ENCODE data around the gene NALF2. TPM values are rescaled to one million over a fixed set of nuclear protein-coding genes. Genes with fewer than 3 reads are reported as not detected.

The NALF2 gene
- total RNA-seq, 1 experiment from 2014 or later, result 1.5 TPM

GRCh38 chrX:69541956-69542355, 37.8 kb downstream of the NALF2 start:
- ChIA-PET CTCF (no interaction called here), POLR2A (no interaction called here)
- in situ Hi-C loops (cut with HindIII; ENCODE audit: low pct_unique_long_range_greater_than_20kb, low sequenced_read_pairs) (no loop called here), intact Hi-C loops (cut with micrococcal nuclease; ENCODE audit: unreplicated experiment) (no loop called here)
- BruUV-seq (replicated peaks), result no TSS peak
- Histone ChIP-seq H3K4me1 (ENCODE audit: control insufficient read depth, insufficient read depth, low read length) (no peaks in the 10 kb centered on the region), H3K27me3 (ENCODE audit: control insufficient read depth, insufficient read depth, low read length) (no peaks in the 10 kb centered on the region; the same call in 1 of the 2 replicates), H3K4me3 (ENCODE audit: low read depth in 2 of 2, low read length in 2 of 2) (no peak overlapping the region), H3K27ac (ENCODE audit: low read length) (no peak overlapping the region), H3K36me3 (ENCODE audit: control insufficient read depth, insufficient read depth, low read length) (no peaks in the 10 kb centered on the region), H3K9me3 (ENCODE audit: control insufficient read depth, insufficient read depth, low read depth, low read length) (no peaks in the 10 kb centered on the region; the same call in 1 of the 2 replicates)
- no peak for DNase-seq (ENCODE audit: low read depth, low spot score)
- TF ChIP-seq, protein P1, sequence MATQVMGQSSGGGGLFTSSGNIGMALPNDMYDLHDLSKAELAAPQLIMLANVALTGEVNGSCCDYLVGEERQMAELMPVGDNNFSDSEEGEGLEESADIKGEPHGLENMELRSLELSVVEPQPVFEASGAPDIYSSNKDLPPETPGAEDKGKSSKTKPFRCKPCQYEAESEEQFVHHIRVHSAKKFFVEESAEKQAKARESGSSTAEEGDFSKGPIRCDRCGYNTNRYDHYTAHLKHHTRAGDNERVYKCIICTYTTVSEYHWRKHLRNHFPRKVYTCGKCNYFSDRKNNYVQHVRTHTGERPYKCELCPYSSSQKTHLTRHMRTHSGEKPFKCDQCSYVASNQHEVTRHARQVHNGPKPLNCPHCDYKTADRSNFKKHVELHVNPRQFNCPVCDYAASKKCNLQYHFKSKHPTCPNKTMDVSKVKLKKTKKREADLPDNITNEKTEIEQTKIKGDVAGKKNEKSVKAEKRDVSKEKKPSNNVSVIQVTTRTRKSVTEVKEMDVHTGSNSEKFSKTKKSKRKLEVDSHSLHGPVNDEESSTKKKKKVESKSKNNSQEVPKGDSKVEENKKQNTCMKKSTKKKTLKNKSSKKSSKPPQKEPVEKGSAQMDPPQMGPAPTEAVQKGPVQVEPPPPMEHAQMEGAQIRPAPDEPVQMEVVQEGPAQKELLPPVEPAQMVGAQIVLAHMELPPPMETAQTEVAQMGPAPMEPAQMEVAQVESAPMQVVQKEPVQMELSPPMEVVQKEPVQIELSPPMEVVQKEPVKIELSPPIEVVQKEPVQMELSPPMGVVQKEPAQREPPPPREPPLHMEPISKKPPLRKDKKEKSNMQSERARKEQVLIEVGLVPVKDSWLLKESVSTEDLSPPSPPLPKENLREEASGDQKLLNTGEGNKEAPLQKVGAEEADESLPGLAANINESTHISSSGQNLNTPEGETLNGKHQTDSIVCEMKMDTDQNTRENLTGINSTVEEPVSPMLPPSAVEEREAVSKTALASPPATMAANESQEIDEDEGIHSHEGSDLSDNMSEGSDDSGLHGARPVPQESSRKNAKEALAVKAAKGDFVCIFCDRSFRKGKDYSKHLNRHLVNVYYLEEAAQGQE (IDR thresholded peaks at IDR 0.05; ENCODE audit: insufficient read depth in 1 of 2, low read depth in 2 of 2, low read length in 1 of 2), result no peak
- TF ChIP-seq TCF7L2 (IDR thresholded peaks at IDR 0.05; ENCODE audit: low read depth, low read length) (no peak), SIN3A (IDR thresholded peaks at IDR 0.05; ENCODE audit: borderline replicate concordance, insufficient read depth, low read depth, low read length) (no peak), POLR2AphosphoS5 (IDR thresholded peaks at IDR 0.05; ENCODE audit: low read depth, low read length) (no peak)
- TF ChIP-seq, protein P2, sequence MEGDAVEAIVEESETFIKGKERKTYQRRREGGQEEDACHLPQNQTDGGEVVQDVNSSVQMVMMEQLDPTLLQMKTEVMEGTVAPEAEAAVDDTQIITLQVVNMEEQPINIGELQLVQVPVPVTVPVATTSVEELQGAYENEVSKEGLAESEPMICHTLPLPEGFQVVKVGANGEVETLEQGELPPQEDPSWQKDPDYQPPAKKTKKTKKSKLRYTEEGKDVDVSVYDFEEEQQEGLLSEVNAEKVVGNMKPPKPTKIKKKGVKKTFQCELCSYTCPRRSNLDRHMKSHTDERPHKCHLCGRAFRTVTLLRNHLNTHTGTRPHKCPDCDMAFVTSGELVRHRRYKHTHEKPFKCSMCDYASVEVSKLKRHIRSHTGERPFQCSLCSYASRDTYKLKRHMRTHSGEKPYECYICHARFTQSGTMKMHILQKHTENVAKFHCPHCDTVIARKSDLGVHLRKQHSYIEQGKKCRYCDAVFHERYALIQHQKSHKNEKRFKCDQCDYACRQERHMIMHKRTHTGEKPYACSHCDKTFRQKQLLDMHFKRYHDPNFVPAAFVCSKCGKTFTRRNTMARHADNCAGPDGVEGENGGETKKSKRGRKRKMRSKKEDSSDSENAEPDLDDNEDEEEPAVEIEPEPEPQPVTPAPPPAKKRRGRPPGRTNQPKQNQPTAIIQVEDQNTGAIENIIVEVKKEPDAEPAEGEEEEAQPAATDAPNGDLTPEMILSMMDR (IDR thresholded peaks at IDR 0.05), result no peak
- no peak for ATAC-seq

- ChIA-PET POLR2A (interaction anchor here (0.6 kb wide), 1 partner anchor 599 kb away, joined by 6 read pairs; no protein-coding TSS in a partner anchor), CTCF (no interaction called here)
- no peaks in the 10 kb centered on the region for H3K27me3 ChIP-seq (ENCODE audit: control insufficient read depth, insufficient read depth, low read length)
- in situ Hi-C loops (cut with HindIII; ENCODE audit: low pct_unique_long_range_greater_than_20kb, low sequenced_read_pairs), result no loop called here
- no peak overlapping the region for H3K4me3 ChIP-seq (ENCODE audit: low read depth in 2 of 2, low read length in 2 of 2)
- H3K36me3 ChIP-seq (ENCODE audit: control insufficient read depth, insufficient read depth, low read length), result no peaks in the 10 kb centered on the region
- BruUV-seq (replicated peaks), result no TSS peak
- no peaks in the 10 kb centered on the region; the same call in 1 of the 2 replicates for H3K9me3 ChIP-seq (ENCODE audit: control insufficient read depth, insufficient read depth, low read depth, low read length)
- DNase-seq (ENCODE audit: low read depth, low spot score) (no peak), ATAC-seq (no peak)
- no peaks in the 10 kb centered on the region for H3K4me1 ChIP-seq (ENCODE audit: control insufficient read depth, insufficient read depth, low read length)
- no peak overlapping the region for H3K27ac ChIP-seq (ENCODE audit: low read length)
- intact Hi-C loops (cut with micrococcal nuclease; ENCODE audit: unreplicated experiment), result no loop called here
- TF ChIP-seq TCF7L2 (IDR thresholded peaks at IDR 0.05; ENCODE audit: low read depth, low read length), result no peak
- no peak for TF ChIP-seq SIN3A (IDR thresholded peaks at IDR 0.05; ENCODE audit: borderline replicate concordance, insufficient read depth, low read depth, low read length)
- TF ChIP-seq, protein P1 (IDR thresholded peaks at IDR 0.05; ENCODE audit: insufficient read depth in 1 of 2, low read depth in 2 of 2, low read length in 1 of 2), result no peak
- TF ChIP-seq, protein P2 (IDR thresholded peaks at IDR 0.05), result no peak
- no peak for TF ChIP-seq POLR2AphosphoS5 (IDR thresholded peaks at IDR 0.05; ENCODE audit: low read depth, low read length)
Measured at GRCh38 chrX:69543572-69543971, 39.4 kb downstream of the NALF2 start.

Measured in Panc1 (cell line).